Measurements from ENCODE around the gene SPC25. TPM values are rescaled to one million over a fixed set of nuclear protein-coding genes. Genes with fewer than 3 reads are reported as not detected.

Gene SPC25
- total RNA-seq, 1 experiment from 2014 or later, result 31.5 TPM

DNA sequence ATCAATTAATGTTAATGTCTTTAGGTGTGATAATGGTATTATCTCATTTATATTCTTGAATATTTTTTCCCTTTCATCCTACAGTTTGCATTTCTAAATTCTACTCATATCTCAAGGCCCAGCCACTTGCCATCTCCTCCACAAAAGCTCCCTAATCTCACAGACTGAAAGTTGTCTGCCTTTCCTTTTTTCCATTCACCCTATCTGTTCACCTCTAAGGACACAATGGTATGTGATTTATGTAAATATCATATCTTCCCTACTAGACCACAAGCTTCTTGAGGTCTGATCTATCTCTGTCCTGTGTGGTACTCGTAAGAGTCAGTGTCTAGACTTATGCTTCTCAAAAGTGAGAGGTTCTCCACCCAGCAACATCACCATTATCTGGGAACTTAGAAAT lies 3.9 kb upstream of the SPC25 start:
- Histone ChIP-seq H3T11ph (ENCODE audit: low read length) (no peak overlapping the region), H2BK120ac (ENCODE audit: low read depth, low read length, poor library complexity, severe bottlenecking) (no peak overlapping the region), H3K23ac (ENCODE audit: insufficient read length, low read depth, low read length) (no peak overlapping the region), H3K79me1 (ENCODE audit: insufficient read depth, low read depth, low read length, poor library complexity, severe bottlenecking) (no peaks in the 10 kb centered on the region), H4K8ac (replicated peaks; ENCODE audit: insufficient read length, low read depth, low read length) (no peak overlapping the region), H4K5ac (ENCODE audit: insufficient read length, low read depth, low read length) (no peak overlapping the region), H2AK5ac (ENCODE audit: insufficient read length, low read length) (no peak overlapping the region), H3K4me2 (ENCODE audit: insufficient read depth, insufficient read length, low read length) (no peak overlapping the region), H3K4ac (ENCODE audit: low read depth, low read length) (no peak overlapping the region), H2BK15ac (ENCODE audit: low read depth, low read length) (no peak overlapping the region), H4K91ac (ENCODE audit: insufficient read length, low read depth, low read length) (no peak overlapping the region), H3K9me3 (ENCODE audit: control insufficient read depth, low read depth, low read length) (no peaks in the 10 kb centered on the region), H3K56ac (ENCODE audit: insufficient read length, low read depth, low read length) (no peak overlapping the region), H2BK12ac (ENCODE audit: insufficient read length, low read depth, low read length) (no peak overlapping the region), H3K27ac (ENCODE audit: insufficient read length, low read depth, low read length) (no peak overlapping the region), H3K27me3 (ENCODE audit: insufficient read depth, low read length) (no peaks in the 10 kb centered on the region; the same call in 1 of the 2 replicates), H3K23me2 (ENCODE audit: insufficient read length, low read depth, low read length, poor library complexity, severe bottlenecking) (peaks cover 3% of the 10 kb centered on the region), H2BK20ac (ENCODE audit: low read depth, low read length, poor library complexity, severe bottlenecking) (no peak overlapping the region), H3K14ac (ENCODE audit: insufficient read depth, low read length) (no peak overlapping the region), H2BK5ac (ENCODE audit: insufficient read length, low read length) (no peak overlapping the region), H2AFZ (ENCODE audit: low read length) (no peak overlapping the region), H3K18ac (ENCODE audit: insufficient read length, low read depth, low read length) (no peak overlapping the region), H3K9ac (ENCODE audit: extremely low read depth, insufficient read length, low read length) (no peak overlapping the region), H4K20me1 (ENCODE audit: control insufficient read depth, insufficient read depth, insufficient read length) (no peaks in the 10 kb centered on the region), H3K4me1 (ENCODE audit: insufficient read depth, low read length) (no peaks in the 10 kb centered on the region), H3K79me2 (ENCODE audit: insufficient read depth, low read length) (no peaks in the 10 kb centered on the region)
- H3K9me3 Mint-ChIP-seq, result no peaks in the 10 kb centered on the region
- no peak overlapping the region for H3K4me3 Mint-ChIP-seq
- H3K36me3 Mint-ChIP-seq (ENCODE audit: insufficient read depth in 1 of 3, low read depth in 3 of 3), result peaks cover under 1 to 2% (median 2%) of the 10 kb centered on the region in 3 experiments; a peak in 3 of 7 replicates
- DNase-seq, result no peak
- peaks cover 13% of the 10 kb centered on the region for H3K27me3 Mint-ChIP-seq (ENCODE audit: low read depth)
- TF ChIP-seq CTCF (conservative IDR thresholded peaks at IDR 0.05), result no peak
- WGBS (ENCODE audit: extremely low coverage, insufficient read length, low lambda C conversion rate), result no CpG with 5 or more reads among the region's 1 CpG
- no peak overlapping the region for H3K27ac Mint-ChIP-seq
- H3K4me1 Mint-ChIP-seq, result peaks cover 7 to 12% of the 10 kb centered on the region in 2 experiments

Data from H9 (cell line).